Vagina (tissue), 2 donors: ENCODE measurements around the gene TSPAN19. TPM values are rescaled to one million over a fixed set of nuclear protein-coding genes. Genes with fewer than 3 reads are reported as not detected.

Experiments
- DNase-seq, 2 donors: peaks; one replicate each; pipeline ENCODE4 v3.0.0-alpha.2; 2017; ENCODE audit errors: extremely low spot score in 2 of 2
- H3K27ac ChIP-seq: fragments of 200-600 bp; sonication (generic); one replicate; pipeline ENCODE4 v1.5.1; 2019
- H3K27me3 ChIP-seq: fragments of 200-600 bp; sonication (generic); one replicate; pipeline ENCODE4 v1.5.1; 2019
- H3K36me3 ChIP-seq, 2 donors: fragments of 200-600 bp; sonication (generic); one replicate each; pipeline ENCODE4 v1.5.1; 2017 to 2019
- H3K4me1 ChIP-seq: fragments of 200-600 bp; sonication (generic); one replicate; pipeline ENCODE4 v1.5.1; 2019
- H3K4me3 ChIP-seq, 2 donors: fragments of 200-600 bp; sonication (generic); 1 replicate in 1 of 2; 2 replicates in 1 of 2; pipeline ENCODE4 v1.5.1; 2016 to 2019
- H3K9me3 ChIP-seq: fragments of 200-600 bp; sonication (generic); one replicate; pipeline ENCODE4 v1.5.1; 2019
- POLR2A ChIP-seq, 2 donors: fragments of 450-650 bp; IDR thresholded peaks; one replicate each; pipeline ENCODE4 v1.6.1; 2017; ENCODE audit warnings: antibody characterized with exemption in 2 of 2, mild to moderate bottlenecking in 2 of 2, moderate library complexity in 2 of 2
- POLR2AphosphoS5 ChIP-seq, 2 donors: sonication (generic); formaldehyde crosslinking; IDR thresholded peaks; one replicate each; pipeline ENCODE4 v1.9.0; 2017; ENCODE audit warnings: antibody characterized with exemption in 2 of 2, mild to moderate bottlenecking in 2 of 2, low read depth in 1 of 2; ENCODE audit not compliant: insufficient read depth in 1 of 2
- intact Hi-C: fragments of 100-400 bp; cut with DNase I; formaldehyde crosslinking; loops from one replicate; pipeline ENCODE4 v1.15.1; 2023
- total RNA-seq: library from RNA; depleted of rRNA; stranded (reverse); fragments of >200 nt; gene quantifications from one replicate; pipeline ENCODE4 v1.2.3, GENCODE V29; 2016
- TF ChIP-seq, protein P1 (sequence below), 3 experiments: fragments of 450-650 bp in 2 of 3; fragments of 200-600 bp in 1 of 3; sonication (generic) in 1 of 3; IDR thresholded peaks; one replicate each; pipeline ENCODE4 v1.5.1; 2017 to 2019; ENCODE audit warnings: antibody characterized with exemption in 3 of 3, mild to moderate bottlenecking in 2 of 3, moderate library complexity in 2 of 3

Gene TSPAN19
- total RNA-seq, 1 donor from 2014 or later, result not detected

DNA sequence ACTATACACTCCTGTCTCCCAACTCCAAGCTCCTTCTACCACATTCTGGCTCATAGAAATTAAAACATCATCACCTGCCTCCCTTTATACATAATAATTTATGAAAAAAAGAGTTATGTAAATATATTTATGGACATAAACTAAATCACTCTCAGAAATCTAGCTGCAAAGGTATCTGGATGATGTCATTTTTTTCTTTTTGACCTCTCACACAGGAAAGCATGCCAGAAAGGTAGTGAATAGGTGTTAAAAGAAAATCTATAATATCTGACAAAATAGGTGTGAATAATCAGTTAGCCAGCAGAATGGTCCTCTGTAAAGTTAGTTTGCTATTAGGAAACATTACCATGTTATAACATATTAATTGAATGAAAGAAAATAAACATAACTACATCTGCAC is 7.8 kb upstream of the TSPAN19 start:
- TF ChIP-seq POLR2A (IDR thresholded peaks at IDR 0.05) (no peak), POLR2AphosphoS5 (IDR thresholded peaks at IDR 0.05; ENCODE audit: insufficient read depth in 1 of 2, low read depth in 1 of 2) (no peak)
- TF ChIP-seq, protein P1, sequence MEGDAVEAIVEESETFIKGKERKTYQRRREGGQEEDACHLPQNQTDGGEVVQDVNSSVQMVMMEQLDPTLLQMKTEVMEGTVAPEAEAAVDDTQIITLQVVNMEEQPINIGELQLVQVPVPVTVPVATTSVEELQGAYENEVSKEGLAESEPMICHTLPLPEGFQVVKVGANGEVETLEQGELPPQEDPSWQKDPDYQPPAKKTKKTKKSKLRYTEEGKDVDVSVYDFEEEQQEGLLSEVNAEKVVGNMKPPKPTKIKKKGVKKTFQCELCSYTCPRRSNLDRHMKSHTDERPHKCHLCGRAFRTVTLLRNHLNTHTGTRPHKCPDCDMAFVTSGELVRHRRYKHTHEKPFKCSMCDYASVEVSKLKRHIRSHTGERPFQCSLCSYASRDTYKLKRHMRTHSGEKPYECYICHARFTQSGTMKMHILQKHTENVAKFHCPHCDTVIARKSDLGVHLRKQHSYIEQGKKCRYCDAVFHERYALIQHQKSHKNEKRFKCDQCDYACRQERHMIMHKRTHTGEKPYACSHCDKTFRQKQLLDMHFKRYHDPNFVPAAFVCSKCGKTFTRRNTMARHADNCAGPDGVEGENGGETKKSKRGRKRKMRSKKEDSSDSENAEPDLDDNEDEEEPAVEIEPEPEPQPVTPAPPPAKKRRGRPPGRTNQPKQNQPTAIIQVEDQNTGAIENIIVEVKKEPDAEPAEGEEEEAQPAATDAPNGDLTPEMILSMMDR (IDR thresholded peaks at IDR 0.05), result no peak
- no peaks in the 10 kb centered on the region for H3K9me3 ChIP-seq
- H3K36me3 ChIP-seq, result no peaks in the 10 kb centered on the region
- intact Hi-C loops, result no loop called here
- no peaks in the 10 kb centered on the region for H3K27me3 ChIP-seq
- no peak overlapping the region for H3K4me3 ChIP-seq
- no peak for DNase-seq
- H3K4me1 ChIP-seq, result no peaks in the 10 kb centered on the region
- no peak overlapping the region for H3K27ac ChIP-seq

DNA sequence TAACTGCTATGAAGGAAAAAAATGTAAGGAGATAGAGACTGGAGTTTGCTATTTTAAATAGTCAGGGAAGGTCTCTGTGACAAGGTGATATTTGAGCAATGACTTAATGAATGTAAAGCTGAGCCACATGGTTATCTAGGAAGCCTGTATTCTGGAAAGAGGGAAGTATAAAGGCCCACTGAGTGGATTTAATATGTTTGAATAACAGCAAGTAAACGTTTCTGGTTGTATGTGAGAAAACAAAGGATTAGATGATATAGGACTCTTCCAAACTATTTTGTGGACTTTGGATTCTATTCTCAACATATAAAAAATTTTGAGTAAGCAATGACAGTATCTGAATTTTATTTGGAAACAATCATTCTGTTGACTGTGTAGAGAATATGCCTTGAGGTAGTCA is 5.3 kb upstream of the TSPAN19 start:
- no peak for DNase-seq
- H3K36me3 ChIP-seq, result no peaks in the 10 kb centered on the region
- TF ChIP-seq POLR2A (IDR thresholded peaks at IDR 0.05) (no peak), POLR2AphosphoS5 (IDR thresholded peaks at IDR 0.05; ENCODE audit: insufficient read depth in 1 of 2, low read depth in 1 of 2) (no peak)
- TF ChIP-seq, protein P1 (IDR thresholded peaks at IDR 0.05), result no peak
- peaks cover 4% of the 10 kb centered on the region for H3K4me1 ChIP-seq
- intact Hi-C loops, result no loop called here
- no peaks in the 10 kb centered on the region for H3K27me3 ChIP-seq
- H3K27ac ChIP-seq, result no peak overlapping the region
- no peaks in the 10 kb centered on the region for H3K9me3 ChIP-seq
- no peak overlapping the region for H3K4me3 ChIP-seq

DNA sequence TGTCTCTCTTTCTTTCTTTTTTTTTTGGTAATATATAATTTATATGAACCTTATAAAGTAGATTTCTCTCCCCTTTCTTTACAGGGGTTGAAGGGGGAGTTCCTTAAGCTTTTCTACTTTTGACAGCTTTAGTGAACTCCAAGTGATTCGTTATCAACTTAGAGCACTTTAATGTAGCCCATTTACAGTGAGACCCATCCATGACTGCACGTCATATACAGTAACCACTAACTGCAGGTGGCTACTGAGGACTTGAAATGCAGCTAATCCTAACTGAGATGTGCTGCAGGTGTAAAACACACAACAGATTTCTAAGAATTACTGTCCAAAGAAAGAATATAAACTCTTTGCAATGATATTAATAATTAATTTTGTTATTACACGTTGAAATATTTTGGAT is 656 bp upstream of the TSPAN19 start:
- TF ChIP-seq, protein P1 (IDR thresholded peaks at IDR 0.05), result no peak
- no peak for TF ChIP-seq POLR2A (IDR thresholded peaks at IDR 0.05)
- no peak for TF ChIP-seq POLR2AphosphoS5 (IDR thresholded peaks at IDR 0.05; ENCODE audit: insufficient read depth in 1 of 2, low read depth in 1 of 2)
- H3K9me3 ChIP-seq, result no peaks in the 10 kb centered on the region
- intact Hi-C loops, result no loop called here
- DNase-seq, result no peak
- no peaks in the 10 kb centered on the region for H3K36me3 ChIP-seq
- H3K27me3 ChIP-seq, result no peaks in the 10 kb centered on the region
- no peak overlapping the region for H3K27ac ChIP-seq
- H3K4me3 ChIP-seq, result peak overlapping the region; percentile 30 to 32
- H3K4me1 ChIP-seq, result peaks cover 8% of the 10 kb centered on the region

- Histone ChIP-seq H3K27me3 (no peaks in the 10 kb centered on the region), H3K9me3 (no peaks in the 10 kb centered on the region), H3K4me1 (no peaks in the 10 kb centered on the region), H3K4me3 (no peak overlapping the region), H3K36me3 (no peaks in the 10 kb centered on the region), H3K27ac (no peak overlapping the region)
- DNase-seq, result no peak
- TF ChIP-seq, protein P1 (IDR thresholded peaks at IDR 0.05), result peak in 2 of 3 experiments; percentile 35 to 53
- no peak for TF ChIP-seq POLR2A (IDR thresholded peaks at IDR 0.05)
- intact Hi-C loops, result no loop called here
Observed at GRCh38 chr12:85029456-85029855, 6.6 kb downstream of the TSPAN19 start.

- Histone ChIP-seq H3K9me3 (no peaks in the 10 kb centered on the region), H3K27me3 (no peaks in the 10 kb centered on the region), H3K4me1 (no peaks in the 10 kb centered on the region), H3K27ac (no peak overlapping the region), H3K36me3 (no peaks in the 10 kb centered on the region), H3K4me3 (no peak overlapping the region)
- TF ChIP-seq, protein P1 (IDR thresholded peaks at IDR 0.05), result no peak
- TF ChIP-seq POLR2AphosphoS5 (IDR thresholded peaks at IDR 0.05; ENCODE audit: insufficient read depth in 1 of 2, low read depth in 1 of 2), result no peak
- TF ChIP-seq POLR2A (IDR thresholded peaks at IDR 0.05), result no peak
- intact Hi-C loops, result no loop called here
- DNase-seq, result no peak
Observed at GRCh38 chr12:85018098-85018497, 18.0 kb downstream of the TSPAN19 start.
